KMS-11 (cell line): ENCODE results near the gene TEAD2.
"Not testable (repeated sequence)": the region's sequence is repeated elsewhere in the genome, so short reads cannot be mapped to it uniquely, and the experiment has no call there.

Experiments used
- H2AFZ ChIP-seq: fragments of 200-600 bp; sonication (generic); 2 replicates; pipeline ENCODE4 v1.6.1; 2016; ENCODE audit warnings: antibody characterized with exemption, mixed run types, low read depth
- H3K27ac ChIP-seq: fragments of 200-600 bp; sonication (generic); 2 replicates; pipeline ENCODE4 v1.6.1; 2016; ENCODE audit warnings: mild to moderate bottlenecking, mixed run types
- H3K27me3 ChIP-seq: fragments of 200-600 bp; sonication (generic); 2 replicates; pipeline ENCODE4 v1.6.1; 2017; ENCODE audit warnings: mild to moderate bottlenecking, low read depth, mixed run types, moderate library complexity; ENCODE audit not compliant: insufficient read depth
- H3K36me3 ChIP-seq: fragments of 200-600 bp; sonication (generic); 2 replicates; pipeline ENCODE4 v1.6.1; 2017; ENCODE audit warnings: mild to moderate bottlenecking, mixed run types; ENCODE audit not compliant: insufficient read depth
- H3K4me1 ChIP-seq: fragments of 200-600 bp; sonication (generic); 2 replicates; pipeline ENCODE4 v1.6.1; 2016; ENCODE audit warnings: mild to moderate bottlenecking, low read depth, mixed run types; ENCODE audit not compliant: poor library complexity, severe bottlenecking
- H3K4me2 ChIP-seq: fragments of 200-600 bp; sonication (generic); 2 replicates; pipeline ENCODE4 v1.7.0; 2016; ENCODE audit warnings: mild to moderate bottlenecking, mixed run types
- H3K4me3 ChIP-seq: fragments of 200-600 bp; sonication (generic); IDR thresholded peaks from 2 replicates; pipeline ENCODE4 v1.6.1; 2017; ENCODE audit warnings: low read depth, low read length, mixed read lengths; ENCODE audit not compliant: insufficient read depth
- H3K79me2 ChIP-seq: fragments of 200-600 bp; sonication (generic); 2 replicates; pipeline ENCODE4 v1.6.1; 2016; ENCODE audit warnings: low read depth, mixed run types; ENCODE audit not compliant: insufficient read depth
- H3K9ac ChIP-seq: fragments of 200-600 bp; sonication (generic); 2 replicates; pipeline ENCODE4 v1.6.1; 2016; ENCODE audit warnings: mild to moderate bottlenecking, mixed run types
- H4K20me1 ChIP-seq: fragments of 200-600 bp; sonication (generic); 2 replicates; pipeline ENCODE4 v1.6.1; 2016; ENCODE audit warnings: mild to moderate bottlenecking, mixed run types; ENCODE audit not compliant: insufficient read depth
- CTCF ChIP-seq: fragments of 200-600 bp; sonication (generic); conservative IDR thresholded peaks from 2 replicates; pipeline ENCODE4 v1.6.1; 2017; ENCODE audit warnings: low read depth, mild to moderate bottlenecking, antibody characterized with exemption, low read length, moderate library complexity, mixed read lengths

The TEAD2 gene

GRCh38 chr19:49327878-49328544, 34.2 kb downstream of the TEAD2 start:
- no peak overlapping the region for H3K4me3 ChIP-seq
- no peak overlapping the region for H3K9ac ChIP-seq
- TF ChIP-seq CTCF: peak; percentile 84
- no peaks in the 10 kb centered on the region for H4K20me1 ChIP-seq
- H3K27ac ChIP-seq: no peak overlapping the region
- no peaks in the 10 kb centered on the region; the same call in 1 of the 2 replicates for H3K27me3 ChIP-seq
- peak overlapping the region; percentile 5; the same call in 1 of the 2 replicates for H2AFZ ChIP-seq
- no peaks in the 10 kb centered on the region for H3K36me3 ChIP-seq
- H3K79me2 ChIP-seq: no peaks in the 10 kb centered on the region
- no peaks in the 10 kb centered on the region for H3K4me1 ChIP-seq
- no peak overlapping the region for H3K4me2 ChIP-seq

- Histone ChIP-seq H3K36me3 (no peaks in the 10 kb centered on the region), H3K79me2 (no peaks in the 10 kb centered on the region), H3K9ac (no peak overlapping the region), H3K4me3 (no peak overlapping the region), H3K27me3 (no peaks in the 10 kb centered on the region; the same call in 1 of the 2 replicates), H3K27ac (no peak overlapping the region), H2AFZ (no peak overlapping the region), H4K20me1 (no peaks in the 10 kb centered on the region), H3K4me1 (no peaks in the 10 kb centered on the region), H3K4me2 (no peak overlapping the region)
- no peak for TF ChIP-seq CTCF
Measured at GRCh38 chr19:49326165-49326704, 36.0 kb downstream of the TEAD2 start.

GRCh38 chr19:49325756-49326155, 36.5 kb downstream of the TEAD2 start:
- not testable (repeated sequence) for H3K27me3 ChIP-seq, H4K20me1 ChIP-seq, H3K79me2 ChIP-seq, H3K4me2 ChIP-seq, H3K36me3 ChIP-seq, H3K4me3 ChIP-seq, H3K4me1 ChIP-seq, H2AFZ ChIP-seq, H3K9ac ChIP-seq, H3K27ac ChIP-seq

GRCh38 chr19:49324801-49325576, 37.2 kb downstream of the TEAD2 start, which contains the start of gene SLC6A16:
TSS of gene SLC6A16 (minus strand) at chr19:49325191. CDS start at chr19:49311347, 13,844 bp downstream.
- Histone ChIP-seq H3K79me2 (no peaks in the 10 kb centered on the region), H3K4me3 (no peak within 1 kb of the TSS), H4K20me1 (no peaks in the 10 kb centered on the region), H2AFZ (no peak within 1 kb of the TSS), H3K27ac (no peak within 1 kb of the TSS), H3K36me3 (no peaks in the 10 kb centered on the region), H3K9ac (no peak within 1 kb of the TSS), H3K27me3 (no peaks in the 10 kb centered on the region; the same call in 1 of the 2 replicates), H3K4me1 (no peaks in the 10 kb centered on the region), H3K4me2 (no peak within 1 kb of the TSS)
- no peak for TF ChIP-seq CTCF
